Measurements from ENCODE around the gene ZFP69. TPM values are rescaled to one million over a fixed set of nuclear protein-coding genes. Genes with fewer than 3 reads are reported as not detected.

Gene ZFP69
- total and polyA plus RNA-seq, 12 donors: 0.18 to 3.2 (median 1.9) TPM

GRCh38 chr1:40450495-40451237 is 26.4 kb upstream of the ZFP69 start:
- no peak for TF ChIP-seq POLR2A (IDR thresholded peaks at IDR 0.05)
- TF ChIP-seq, protein P1, sequence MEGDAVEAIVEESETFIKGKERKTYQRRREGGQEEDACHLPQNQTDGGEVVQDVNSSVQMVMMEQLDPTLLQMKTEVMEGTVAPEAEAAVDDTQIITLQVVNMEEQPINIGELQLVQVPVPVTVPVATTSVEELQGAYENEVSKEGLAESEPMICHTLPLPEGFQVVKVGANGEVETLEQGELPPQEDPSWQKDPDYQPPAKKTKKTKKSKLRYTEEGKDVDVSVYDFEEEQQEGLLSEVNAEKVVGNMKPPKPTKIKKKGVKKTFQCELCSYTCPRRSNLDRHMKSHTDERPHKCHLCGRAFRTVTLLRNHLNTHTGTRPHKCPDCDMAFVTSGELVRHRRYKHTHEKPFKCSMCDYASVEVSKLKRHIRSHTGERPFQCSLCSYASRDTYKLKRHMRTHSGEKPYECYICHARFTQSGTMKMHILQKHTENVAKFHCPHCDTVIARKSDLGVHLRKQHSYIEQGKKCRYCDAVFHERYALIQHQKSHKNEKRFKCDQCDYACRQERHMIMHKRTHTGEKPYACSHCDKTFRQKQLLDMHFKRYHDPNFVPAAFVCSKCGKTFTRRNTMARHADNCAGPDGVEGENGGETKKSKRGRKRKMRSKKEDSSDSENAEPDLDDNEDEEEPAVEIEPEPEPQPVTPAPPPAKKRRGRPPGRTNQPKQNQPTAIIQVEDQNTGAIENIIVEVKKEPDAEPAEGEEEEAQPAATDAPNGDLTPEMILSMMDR (IDR thresholded peaks at IDR 0.05): no peak
- Histone ChIP-seq H3K36me3 (replicated peaks in 1 of 2) (no peaks in the 10 kb centered on the region), H3K9me3 (replicated peaks in 1 of 3) (peaks cover 0 to 17% (median 0%) of the 10 kb centered on the region in 3 donors), H3K4me3 (peak overlapping the region in 3 of 4 donors; percentile 1 to 90 (median 33)), H3K27me3 (no peaks in the 10 kb centered on the region), H3K27ac (peak overlapping the region in 3 of 5 donors; percentile 40 to 89 (median 80)), H3K4me1 (replicated peaks in 1 of 2) (no peaks in the 10 kb centered on the region)
- WGBS, 4 donors: 18 to 29% (median 19%) methylated on average over 20 to 22 of the region's 22 CpGs
- peak in 5 of 7 donors; percentile 4 to 60 (median 19) for DNase-seq
- intact Hi-C loops (cut with DNase I): no loop called here

DNA sequence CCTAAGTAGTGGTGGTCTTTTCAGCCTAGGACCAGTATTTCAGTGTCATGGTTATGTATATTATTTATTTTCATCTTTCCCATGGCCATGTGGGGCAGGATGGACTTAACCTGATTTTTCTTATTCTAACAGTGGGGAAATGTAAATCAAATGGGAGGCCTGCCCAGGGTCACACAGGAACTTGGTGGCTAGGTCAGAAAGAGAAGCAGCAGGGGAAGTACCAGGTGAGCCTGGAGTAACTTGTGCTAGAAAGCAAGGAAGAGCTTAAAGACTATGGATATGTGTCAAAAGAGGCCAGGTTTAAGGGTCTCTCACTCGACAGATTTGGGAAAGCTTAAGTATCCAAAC is 25.9 kb upstream of the ZFP69 start:
- Histone ChIP-seq H3K36me3 (replicated peaks in 1 of 2) (no peaks in the 10 kb centered on the region), H3K27ac (no peak overlapping the region), H3K4me1 (replicated peaks in 1 of 2) (no peaks in the 10 kb centered on the region), H3K27me3 (no peaks in the 10 kb centered on the region), H3K9me3 (replicated peaks in 1 of 3) (peaks cover 0 to 22% (median 0%) of the 10 kb centered on the region in 3 donors), H3K4me3 (no peak overlapping the region)
- 86 to 97% (median 93%) methylated on average over 1 of the region's 1 CpG for WGBS, 4 donors
- TF ChIP-seq, protein P1 (IDR thresholded peaks at IDR 0.05): no peak
- no peak for TF ChIP-seq POLR2A (IDR thresholded peaks at IDR 0.05)
- DNase-seq: no peak
- intact Hi-C loops (cut with DNase I): no loop called here

- Histone ChIP-seq H3K9me3 (replicated peaks in 1 of 3) (peaks cover 0 to 55% (median 0%) of the 10 kb centered on the region in 3 donors), H3K27me3 (no peaks in the 10 kb centered on the region), H3K4me3 (no peak overlapping the region), H3K27ac (no peak overlapping the region), H3K4me1 (replicated peaks in 1 of 2) (no peaks in the 10 kb centered on the region), H3K36me3 (replicated peaks in 1 of 2) (no peaks in the 10 kb centered on the region)
- DNase-seq: no peak
- intact Hi-C loops (cut with DNase I): no loop called here
- WGBS, 4 donors: 71 to 96% (median 93%) methylated on average over 1 of the region's 1 CpG
- TF ChIP-seq, protein P1 (IDR thresholded peaks at IDR 0.05): no peak
- TF ChIP-seq POLR2A (IDR thresholded peaks at IDR 0.05): no peak
Observed at GRCh38 chr1:40454873-40455272, 22.2 kb upstream of the ZFP69 start.

DNA sequence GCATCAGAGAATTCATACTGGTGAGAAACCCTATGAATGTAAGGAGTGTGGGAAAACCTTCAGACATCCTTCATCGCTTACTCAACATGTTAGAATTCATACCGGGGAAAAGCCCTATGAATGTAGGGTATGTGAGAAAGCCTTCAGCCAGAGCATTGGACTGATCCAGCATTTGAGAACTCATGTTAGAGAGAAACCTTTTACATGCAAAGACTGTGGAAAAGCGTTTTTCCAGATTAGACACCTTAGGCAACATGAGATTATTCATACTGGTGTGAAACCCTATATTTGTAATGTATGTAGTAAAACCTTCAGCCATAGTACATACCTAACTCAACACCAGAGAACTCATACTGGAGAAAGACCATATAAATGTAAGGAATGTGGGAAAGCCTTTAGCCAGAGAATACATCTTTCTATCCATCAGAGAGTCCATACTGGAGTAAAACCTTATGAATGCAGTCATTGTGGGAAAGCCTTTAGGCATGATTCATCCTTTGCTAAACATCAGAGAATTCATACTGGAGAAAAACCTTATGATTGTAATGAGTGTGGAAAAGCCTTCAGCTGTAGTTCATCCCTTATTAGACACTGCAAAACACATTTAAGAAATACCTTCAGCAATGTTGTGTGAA is 14.0 kb upstream of the ZFP69 start:
- 94 to 97% (median 96%) methylated on average over 3 of the region's 3 CpGs for WGBS, 4 donors
- H3K9me3 ChIP-seq (replicated peaks in 1 of 3): peaks cover 6 to 85% (median 39%) of the 10 kb centered on the region in 3 donors
- no peak overlapping the region for H3K4me3 ChIP-seq
- H3K4me1 ChIP-seq (replicated peaks in 1 of 2): no peaks in the 10 kb centered on the region
- intact Hi-C loops (cut with DNase I): no loop called here
- H3K36me3 ChIP-seq (replicated peaks in 1 of 2): no peaks in the 10 kb centered on the region
- H3K27me3 ChIP-seq: no peaks in the 10 kb centered on the region
- no peak for DNase-seq
- no peak for TF ChIP-seq POLR2A (IDR thresholded peaks at IDR 0.05)
- TF ChIP-seq, protein P1 (IDR thresholded peaks at IDR 0.05): no peak
- H3K27ac ChIP-seq: no peak overlapping the region
